ENCODE data around the gene PELI1.

DNA sequence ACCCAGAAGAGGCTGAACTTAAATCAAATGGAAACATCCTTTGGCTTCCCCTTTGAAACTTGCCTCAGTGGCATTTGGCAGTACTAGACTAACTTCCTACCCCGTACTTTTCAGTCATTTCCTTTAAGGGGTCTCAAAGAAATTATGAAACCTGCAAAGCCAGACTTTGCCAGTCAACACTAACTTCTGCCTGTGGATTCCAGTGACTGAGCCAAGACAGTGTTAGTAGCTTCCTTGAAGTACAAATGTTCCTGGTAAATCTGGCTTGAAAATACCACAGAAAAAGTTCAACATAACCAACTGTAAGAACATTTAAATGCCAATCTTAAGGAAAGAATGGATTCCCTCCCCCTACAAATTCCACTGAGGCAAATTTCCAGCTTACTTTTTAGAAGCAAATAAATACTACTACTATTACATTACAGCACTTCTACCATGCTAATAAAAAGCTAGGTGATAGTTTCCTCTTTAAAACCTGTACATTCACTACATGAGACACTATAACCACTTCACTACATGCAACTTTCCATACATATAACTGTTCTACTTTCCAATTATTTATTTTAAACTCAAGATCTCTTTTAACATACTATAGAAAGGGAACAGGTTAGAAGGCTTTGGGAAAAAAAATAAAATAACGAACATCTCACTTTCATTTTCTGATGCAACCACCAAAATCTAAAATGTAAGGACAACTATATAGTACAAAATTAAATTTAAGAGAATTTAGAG is 2.4 kb downstream of the PELI1 start:
- TF ChIP-seq, protein P1, sequence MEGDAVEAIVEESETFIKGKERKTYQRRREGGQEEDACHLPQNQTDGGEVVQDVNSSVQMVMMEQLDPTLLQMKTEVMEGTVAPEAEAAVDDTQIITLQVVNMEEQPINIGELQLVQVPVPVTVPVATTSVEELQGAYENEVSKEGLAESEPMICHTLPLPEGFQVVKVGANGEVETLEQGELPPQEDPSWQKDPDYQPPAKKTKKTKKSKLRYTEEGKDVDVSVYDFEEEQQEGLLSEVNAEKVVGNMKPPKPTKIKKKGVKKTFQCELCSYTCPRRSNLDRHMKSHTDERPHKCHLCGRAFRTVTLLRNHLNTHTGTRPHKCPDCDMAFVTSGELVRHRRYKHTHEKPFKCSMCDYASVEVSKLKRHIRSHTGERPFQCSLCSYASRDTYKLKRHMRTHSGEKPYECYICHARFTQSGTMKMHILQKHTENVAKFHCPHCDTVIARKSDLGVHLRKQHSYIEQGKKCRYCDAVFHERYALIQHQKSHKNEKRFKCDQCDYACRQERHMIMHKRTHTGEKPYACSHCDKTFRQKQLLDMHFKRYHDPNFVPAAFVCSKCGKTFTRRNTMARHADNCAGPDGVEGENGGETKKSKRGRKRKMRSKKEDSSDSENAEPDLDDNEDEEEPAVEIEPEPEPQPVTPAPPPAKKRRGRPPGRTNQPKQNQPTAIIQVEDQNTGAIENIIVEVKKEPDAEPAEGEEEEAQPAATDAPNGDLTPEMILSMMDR (IDR thresholded peaks at IDR 0.05; ENCODE audit: low read length) = no peak
- no peak for TF ChIP-seq EZH2 (IDR thresholded peaks at IDR 0.05; ENCODE audit: borderline replicate concordance, low read length)
